ENCODE measurements around the gene NKAPD1. TPM values are rescaled to one million over a fixed set of nuclear protein-coding genes. Genes with fewer than 3 reads are reported as not detected.
"Not testable (repeated sequence)": the region's sequence is repeated elsewhere in the genome, so short reads cannot be mapped to it uniquely, and the experiment has no call there.

NKAPD1 gene
- total and polyA plus RNA-seq, 2 donors (not counting 1 experiment from before 2014, with no cell fraction given), result 25.8 to 27.5 TPM

- TF ChIP-seq EZH2 (IDR thresholded peaks at IDR 0.05; ENCODE audit: low read length, missing control alignments) (no peak), CTCF (conservative IDR thresholded peaks at IDR 0.05 in 1 of 2, IDR thresholded peaks at IDR 0.05 in 1 of 2; ENCODE audit: low read depth in 1 of 2, low read length in 2 of 2) (no peak)
- H3K27ac ChIP-seq (ENCODE audit: insufficient read depth, low read length), result no peak overlapping the region
- no peaks in the 10 kb centered on the region for H3K79me2 ChIP-seq (ENCODE audit: control insufficient read depth, insufficient read depth, low read length)
These were observed 31.2 kb upstream of the NKAPD1 start for GRCh38 chr11:112042961-112043304.

DNA sequence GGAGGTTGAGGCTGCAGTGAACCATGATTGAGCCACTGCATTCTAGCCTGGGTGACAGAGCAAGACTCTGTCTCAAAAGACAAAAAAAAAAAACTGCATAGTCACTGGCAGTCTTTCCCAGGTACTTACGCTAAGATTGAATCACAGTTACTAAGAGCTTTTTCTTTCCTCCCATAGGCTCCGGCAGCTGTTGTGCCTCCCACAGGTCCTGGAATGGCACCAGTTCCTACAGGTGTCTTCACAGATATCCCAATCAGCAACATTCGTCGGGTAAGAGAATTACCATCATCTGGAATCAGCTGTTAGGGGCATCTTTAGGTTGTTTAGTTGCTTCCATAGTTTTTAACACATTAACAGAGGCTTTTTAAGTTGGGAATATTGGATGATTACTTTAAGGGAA, 29.1 kb upstream of the NKAPD1 start:
- H3K4me3 ChIP-seq (replicated peaks in 1 of 4; ENCODE audit: control extremely low read depth in 1 of 4, insufficient read depth in 1 of 4, low read depth in 3 of 4, low read length in 4 of 4), result no peak overlapping the region
- H3K79me2 ChIP-seq (ENCODE audit: control insufficient read depth, insufficient read depth, low read length), result no peaks in the 10 kb centered on the region
- no peak overlapping the region for H3K9ac ChIP-seq (ENCODE audit: insufficient read depth, low read length)
- H3K4me2 ChIP-seq (ENCODE audit: extremely low read depth, insufficient read depth, low read length), result no peak overlapping the region
- H3K9me3 ChIP-seq (ENCODE audit: control insufficient read depth, insufficient read depth, low read depth, low read length), result no peaks in the 10 kb centered on the region
- TF ChIP-seq CTCF (conservative IDR thresholded peaks at IDR 0.05 in 1 of 2, IDR thresholded peaks at IDR 0.05 in 1 of 2; ENCODE audit: low read depth in 1 of 2, low read length in 2 of 2) (no peak), EZH2 (IDR thresholded peaks at IDR 0.05; ENCODE audit: low read length, missing control alignments) (no peak)
- H3K27ac ChIP-seq (ENCODE audit: insufficient read depth, low read length), result no peak overlapping the region
- H3K4me1 ChIP-seq (ENCODE audit: control insufficient read depth, extremely low read depth, insufficient read depth, low read length), result no peaks in the 10 kb centered on the region
- H4K20me1 ChIP-seq (ENCODE audit: control insufficient read depth, extremely low read depth, insufficient read depth, low read length), result no peaks in the 10 kb centered on the region
- no peak for DNase-seq (ENCODE audit: low read depth in 2 of 2)
- H2AFZ ChIP-seq (ENCODE audit: low read length), result no peak overlapping the region
- no peaks in the 10 kb centered on the region for H3K27me3 ChIP-seq (ENCODE audit: control insufficient read depth, insufficient read depth, low read length)
- peaks cover 6% of the 10 kb centered on the region for H3K36me3 ChIP-seq (ENCODE audit: control insufficient read depth, insufficient read depth, low read length)

More at GRCh38 chr11:112042961-112043304, 31.2 kb upstream of the NKAPD1 start:
- Histone ChIP-seq H3K4me2 (ENCODE audit: extremely low read depth, insufficient read depth, low read length) (no peak overlapping the region), H2AFZ (ENCODE audit: low read length) (no peak overlapping the region), H3K4me3 (replicated peaks in 1 of 4; ENCODE audit: control extremely low read depth in 1 of 4, insufficient read depth in 1 of 4, low read depth in 3 of 4, low read length in 4 of 4) (no peak overlapping the region), H4K20me1 (ENCODE audit: control insufficient read depth, extremely low read depth, insufficient read depth, low read length) (no peaks in the 10 kb centered on the region), H3K36me3 (ENCODE audit: control insufficient read depth, insufficient read depth, low read length) (peaks cover 6% of the 10 kb centered on the region), H3K4me1 (ENCODE audit: control insufficient read depth, extremely low read depth, insufficient read depth, low read length) (no peaks in the 10 kb centered on the region), H3K27me3 (ENCODE audit: control insufficient read depth, insufficient read depth, low read length) (no peaks in the 10 kb centered on the region), H3K9me3 (ENCODE audit: control insufficient read depth, insufficient read depth, low read depth, low read length) (no peaks in the 10 kb centered on the region), H3K9ac (ENCODE audit: insufficient read depth, low read length) (no peak overlapping the region)
- DNase-seq (ENCODE audit: low read depth in 2 of 2), result no peak

DNA sequence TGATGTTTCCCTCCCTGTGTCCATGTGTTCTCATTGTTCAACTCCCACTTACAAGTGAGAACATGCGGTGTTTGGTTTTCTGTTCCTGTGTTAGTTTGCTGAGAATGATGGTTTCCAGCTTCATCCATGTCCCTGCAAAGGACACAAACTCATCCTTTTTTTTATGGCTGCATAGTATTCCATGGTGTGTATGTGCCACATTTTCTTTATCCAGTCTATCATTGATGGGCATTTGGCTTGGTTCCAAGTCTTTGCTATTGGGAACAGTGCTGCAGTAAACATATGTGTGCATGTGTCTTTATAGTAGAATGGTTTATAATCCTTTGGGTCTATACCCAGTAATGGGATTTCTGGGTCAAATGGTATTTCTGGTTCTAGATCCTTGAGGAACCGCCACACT, 27.5 kb upstream of the NKAPD1 start:
- H3K9me3 ChIP-seq (ENCODE audit: control insufficient read depth, insufficient read depth, low read depth, low read length); H3K4me3 ChIP-seq (replicated peaks in 1 of 4; ENCODE audit: control extremely low read depth in 1 of 4, insufficient read depth in 1 of 4, low read depth in 3 of 4, low read length in 4 of 4); H3K27ac ChIP-seq (ENCODE audit: insufficient read depth, low read length); H3K9ac ChIP-seq (ENCODE audit: insufficient read depth, low read length); H3K36me3 ChIP-seq (ENCODE audit: control insufficient read depth, insufficient read depth, low read length); H3K4me1 ChIP-seq (ENCODE audit: control insufficient read depth, extremely low read depth, insufficient read depth, low read length); H3K4me2 ChIP-seq (ENCODE audit: extremely low read depth, insufficient read depth, low read length); DNase-seq (ENCODE audit: low read depth in 2 of 2); H2AFZ ChIP-seq (ENCODE audit: low read length); H4K20me1 ChIP-seq (ENCODE audit: control insufficient read depth, extremely low read depth, insufficient read depth, low read length); H3K27me3 ChIP-seq (ENCODE audit: control insufficient read depth, insufficient read depth, low read length); H3K79me2 ChIP-seq (ENCODE audit: control insufficient read depth, insufficient read depth, low read length): not testable (repeated sequence)

- not testable (repeated sequence) for H3K27me3 ChIP-seq (ENCODE audit: control insufficient read depth, insufficient read depth, low read length); H2AFZ ChIP-seq (ENCODE audit: low read length); DNase-seq (ENCODE audit: low read depth in 2 of 2); H3K9ac ChIP-seq (ENCODE audit: insufficient read depth, low read length); H4K20me1 ChIP-seq (ENCODE audit: control insufficient read depth, extremely low read depth, insufficient read depth, low read length); H3K36me3 ChIP-seq (ENCODE audit: control insufficient read depth, insufficient read depth, low read length); H3K4me1 ChIP-seq (ENCODE audit: control insufficient read depth, extremely low read depth, insufficient read depth, low read length); H3K79me2 ChIP-seq (ENCODE audit: control insufficient read depth, insufficient read depth, low read length); H3K4me3 ChIP-seq (replicated peaks in 1 of 4; ENCODE audit: control extremely low read depth in 1 of 4, insufficient read depth in 1 of 4, low read depth in 3 of 4, low read length in 4 of 4); H3K9me3 ChIP-seq (ENCODE audit: control insufficient read depth, insufficient read depth, low read depth, low read length); H3K4me2 ChIP-seq (ENCODE audit: extremely low read depth, insufficient read depth, low read length); H3K27ac ChIP-seq (ENCODE audit: insufficient read depth, low read length)
These were observed 25.8 kb upstream of the NKAPD1 start for GRCh38 chr11:112048256-112048655.

Data from fibroblast of lung (primary cell).